GM21737 (cell line): ENCODE results near the gene SPON1.
"Not testable (repeated sequence)": the region's sequence is repeated elsewhere in the genome, so short reads cannot be mapped to it uniquely, and the experiment has no call there.

Experiments
- ATAC-seq: cut with Tn5 transposase; IDR thresholded peaks from one replicate; pipeline ENCODE4 v1.9.1; 2021; ENCODE audit warnings: mild to moderate bottlenecking, moderate library complexity; ENCODE audit not compliant: unreplicated experiment

Gene SPON1

DNA sequence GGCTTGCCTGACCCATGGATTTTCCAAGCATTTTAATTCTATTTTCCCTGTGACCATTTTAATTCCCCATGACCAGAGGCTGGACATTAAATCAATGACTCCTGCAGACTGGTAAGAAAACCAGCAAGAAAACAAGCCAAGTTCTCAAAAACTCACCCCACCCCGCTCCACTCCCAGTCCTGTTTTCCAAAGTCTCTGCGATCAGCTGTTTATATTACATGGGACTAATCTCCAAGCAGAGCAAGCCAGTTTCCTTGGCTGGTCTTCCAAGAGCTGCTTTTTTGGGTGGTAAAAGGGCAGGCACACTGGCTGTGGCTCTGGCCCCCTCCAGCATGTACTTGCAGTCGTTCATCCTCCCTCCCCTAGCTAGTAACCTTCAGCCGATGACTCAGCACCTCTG, 298.5 kb downstream of the SPON1 start:
- ATAC-seq = no peak

DNA sequence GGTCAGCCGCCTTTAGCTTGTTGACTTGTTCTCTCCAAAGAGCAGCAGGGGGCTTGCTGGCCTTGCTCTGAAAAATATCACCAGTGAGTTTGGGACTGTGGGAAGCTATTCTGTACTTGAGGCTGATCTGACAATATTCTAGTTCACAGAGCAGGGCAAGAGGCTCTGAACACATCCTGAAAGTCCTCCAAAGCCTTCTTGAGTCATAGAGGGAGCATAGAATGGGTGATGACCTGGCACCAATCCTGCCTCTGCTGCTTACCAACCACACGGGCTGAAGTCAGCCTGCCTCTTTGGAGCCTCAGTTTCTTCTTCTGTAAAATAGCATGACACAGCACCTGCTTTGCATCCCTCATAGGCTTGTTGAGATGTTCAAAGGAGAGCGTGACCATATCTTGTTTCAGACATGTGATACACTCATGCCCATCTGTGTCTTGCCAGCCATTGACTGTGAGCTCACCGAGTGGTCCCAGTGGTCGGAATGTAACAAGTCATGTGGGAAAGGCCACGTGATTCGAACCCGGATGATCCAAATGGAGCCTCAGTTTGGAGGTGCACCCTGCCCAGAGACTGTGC, 299.8 kb downstream of the SPON1 start:
- ATAC-seq = no peak

- ATAC-seq = no peak
Measured at GRCh38 chr11:14264966-14265365, 302.4 kb downstream of the SPON1 start.

- no peak for ATAC-seq
Measured at GRCh38 chr11:14266622-14267021, 304.1 kb downstream of the SPON1 start.

GRCh38 chr11:14267861-14268635, 305.5 kb downstream of the SPON1 start:
- ATAC-seq = no peak

DNA sequence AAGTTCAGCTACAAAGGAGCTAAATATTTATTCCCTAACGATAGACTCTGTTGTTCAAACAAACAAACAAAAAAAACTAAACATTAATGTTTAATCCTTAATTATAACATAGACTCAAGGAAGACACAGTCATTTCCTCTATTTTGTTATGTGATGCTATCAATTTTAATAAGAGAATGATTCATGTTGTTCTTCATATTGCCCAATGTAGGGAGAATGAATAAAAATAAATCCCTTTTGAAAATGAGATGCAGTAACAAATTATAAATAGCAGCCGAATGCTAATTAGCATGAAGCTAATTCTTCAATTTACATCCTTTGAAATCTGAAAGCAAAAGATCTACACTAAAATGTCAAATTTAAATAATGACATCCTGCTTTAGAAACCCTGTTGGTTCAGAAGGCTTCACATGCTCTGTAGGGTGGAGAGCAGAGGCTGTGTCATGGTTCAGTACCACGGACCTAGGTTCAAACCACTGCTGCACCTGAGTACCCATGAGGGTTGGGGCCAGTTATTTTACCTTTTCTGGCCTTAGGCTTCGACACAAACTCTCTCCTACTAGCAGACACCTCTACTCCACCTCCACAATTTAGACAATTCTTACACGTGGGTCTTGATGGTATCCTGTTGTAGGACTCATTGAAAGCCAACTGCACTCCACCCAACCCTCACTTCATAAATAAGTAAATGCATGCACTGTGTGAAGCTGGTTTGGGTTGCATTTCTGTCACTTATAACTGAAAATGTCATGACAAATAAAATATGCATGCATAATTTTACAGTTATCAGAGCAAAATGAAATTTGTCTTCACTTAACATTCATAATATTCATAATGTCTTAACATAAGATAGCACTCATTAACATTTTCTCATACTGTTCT, 307.4 kb downstream of the SPON1 start:
- ATAC-seq = no peak

GRCh38 chr11:14270690-14271542, 308.4 kb downstream of the SPON1 start:
- ATAC-seq = peak; percentile 71

DNA sequence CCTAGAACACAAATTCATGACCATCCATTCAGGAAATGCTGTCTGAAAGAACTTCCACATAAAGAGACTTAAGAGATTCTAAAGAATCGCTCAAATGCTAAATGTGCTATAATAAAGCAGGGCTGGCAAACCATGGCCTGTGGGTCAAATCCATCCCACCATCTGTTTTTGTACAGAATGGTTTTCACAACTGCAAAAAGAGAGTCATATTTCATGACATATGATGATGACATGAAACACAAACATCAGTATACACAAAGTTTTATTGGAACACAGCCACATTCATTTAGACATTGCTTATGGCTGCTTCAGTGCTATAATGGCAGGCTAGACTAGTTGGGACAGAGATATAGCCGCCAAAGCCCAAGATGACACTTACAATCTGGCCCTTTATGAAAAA, 311.4 kb downstream of the SPON1 start:
- ATAC-seq = no peak

DNA sequence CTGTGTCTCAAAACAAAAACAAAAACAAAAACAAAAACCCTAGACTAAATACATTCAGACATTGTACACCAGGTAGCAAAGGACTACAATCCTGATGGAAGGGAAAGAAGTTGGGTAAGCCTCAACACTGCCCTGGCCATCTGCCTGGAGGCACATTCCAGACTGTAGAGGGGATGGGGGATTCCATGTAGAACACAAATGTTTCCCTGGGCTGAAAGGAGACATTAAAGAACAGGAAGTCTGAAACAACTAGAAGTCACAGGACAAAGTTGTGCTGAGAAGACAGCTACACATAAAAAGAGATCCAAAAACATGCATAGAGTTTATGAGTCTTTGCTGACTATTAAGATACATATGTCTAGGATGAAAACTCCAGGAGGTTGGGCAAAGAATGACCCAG, 312.6 kb downstream of the SPON1 start:
- ATAC-seq = no peak

- ATAC-seq = not testable (repeated sequence)
Measured at GRCh38 chr11:14278869-14279268, 316.3 kb downstream of the SPON1 start.

DNA sequence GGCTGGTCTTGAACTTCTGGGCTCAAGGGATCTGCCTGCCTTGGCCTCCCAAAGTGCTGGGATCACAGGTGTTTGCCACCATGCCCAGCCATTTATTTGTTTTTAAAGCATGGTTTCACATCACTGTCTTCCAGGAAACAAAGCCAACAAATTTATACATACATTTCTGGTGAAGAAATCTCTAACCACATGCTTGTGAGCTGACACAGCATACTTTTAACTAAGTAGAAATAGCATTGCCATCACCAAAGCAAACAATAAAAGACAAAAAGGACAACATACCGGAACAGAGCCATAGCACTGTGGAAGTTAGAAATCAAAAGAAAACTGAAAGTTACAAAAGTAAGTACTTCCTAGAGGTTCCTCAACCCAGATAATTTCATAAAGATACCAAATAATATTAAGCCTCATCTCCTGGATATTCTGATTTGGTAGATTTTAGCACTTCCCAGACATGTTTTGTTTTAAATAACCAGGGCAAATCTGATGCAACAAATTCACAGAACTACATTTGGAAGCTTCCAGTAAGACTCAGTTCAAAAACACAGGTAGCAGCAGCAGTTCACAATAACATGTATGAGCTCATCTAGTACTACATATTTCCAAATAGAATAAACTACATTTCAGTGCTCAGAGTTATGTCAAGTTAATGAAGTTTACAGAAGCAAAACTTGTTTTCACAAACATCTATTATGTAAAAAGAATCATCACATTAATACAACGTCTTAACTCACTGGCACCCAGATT, 325.8 kb downstream of the SPON1 start:
- ATAC-seq = no peak

- no peak for ATAC-seq
Measured at GRCh38 chr11:14290422-14290821, 327.9 kb downstream of the SPON1 start.

DNA sequence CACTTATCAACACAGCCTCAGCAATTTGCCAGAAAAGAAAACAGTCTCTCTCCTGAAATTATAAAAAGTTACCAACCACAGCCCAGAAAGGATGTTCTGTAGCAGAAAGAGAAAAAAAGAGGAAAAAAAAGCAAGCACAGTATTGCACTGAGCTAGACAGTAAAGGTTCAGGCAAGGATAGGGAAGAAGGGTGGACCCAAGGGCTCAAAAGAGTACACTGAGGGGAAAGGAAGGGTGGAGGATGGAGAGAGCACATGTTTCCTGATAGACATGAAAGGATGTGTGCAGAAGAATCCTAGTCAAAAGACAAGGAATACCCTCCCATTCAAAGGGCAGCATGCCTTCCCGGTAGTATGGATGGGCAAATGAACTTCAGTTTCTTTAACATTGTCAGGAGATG, 337.4 kb downstream of the SPON1 start:
- ATAC-seq = no peak

- ATAC-seq = peak; percentile 79
Measured at GRCh38 chr11:14300661-14301304, 338.3 kb downstream of the SPON1 start.

- no peak for ATAC-seq
Measured at GRCh38 chr11:14304601-14305000, 342.1 kb downstream of the SPON1 start.

GRCh38 chr11:14305649-14306048, 343.1 kb downstream of the SPON1 start:
- ATAC-seq = no peak

DNA sequence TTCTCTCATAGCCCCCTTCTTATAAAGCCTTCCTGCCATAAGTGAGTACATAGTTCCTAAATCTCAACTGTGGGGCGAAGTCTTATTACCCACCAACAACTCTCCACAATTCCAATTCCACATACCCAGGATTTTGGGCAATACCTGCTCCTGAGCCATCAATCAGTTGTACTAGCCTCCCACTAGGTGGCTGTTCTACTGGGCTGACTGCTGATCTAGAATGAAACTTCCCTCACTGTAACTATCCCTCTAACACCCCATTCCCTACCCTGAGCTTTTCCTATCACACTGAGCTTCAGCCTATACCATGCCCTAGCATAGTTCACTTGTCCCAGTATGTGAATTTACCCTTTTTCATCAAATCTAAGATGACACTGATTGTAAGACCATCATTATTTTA, 344.0 kb downstream of the SPON1 start:
- no peak for ATAC-seq

GRCh38 chr11:14308114-14308896, 345.8 kb downstream of the SPON1 start:
- no peak for ATAC-seq

DNA sequence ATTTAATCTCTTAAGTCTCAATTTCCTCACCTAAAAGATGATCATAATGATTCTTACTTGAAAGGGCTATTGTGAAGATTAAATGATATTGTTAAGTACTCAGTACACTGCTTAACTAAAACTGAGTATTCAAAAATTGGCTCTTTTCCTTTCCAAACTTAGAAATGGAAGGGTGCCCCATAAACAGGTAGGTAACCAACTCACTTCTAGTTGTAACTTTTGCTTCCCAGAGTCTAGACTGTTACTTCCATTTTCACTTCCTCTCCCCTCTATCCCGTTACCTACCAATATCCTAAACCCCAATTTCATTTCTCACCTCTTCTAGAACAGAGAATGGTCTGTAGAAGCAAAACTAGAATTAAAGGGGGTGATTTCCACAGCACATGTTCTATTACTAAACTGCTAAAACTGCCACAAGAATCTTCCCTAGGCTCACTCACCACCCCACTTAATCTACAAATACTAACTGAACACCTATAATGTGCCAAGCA, 346.4 kb downstream of the SPON1 start:
- no peak for ATAC-seq
